ENCODE results near the gene LITAF. TPM values are rescaled to one million over a fixed set of nuclear protein-coding genes. Genes with fewer than 3 reads are reported as not detected.

Gene LITAF
- polyA plus RNA-seq, 2 of the 4 experiments (the other 2 are of a cell fraction), result 197 to 227 TPM

GRCh38 chr16:11503566-11503965 lies 83.2 kb downstream of the LITAF start:
- WGBS (ENCODE audit: missing lambda C conversion rate), result 92% methylated on average over 6 of the region's 10 CpGs
- Histone ChIP-seq H3K9me3 (no peaks in the 10 kb centered on the region), H3K4me3 (no peak overlapping the region), H3K27ac (peak overlapping the region in 1 of 2 experiments; percentile 64; a peak in 4 of 6 replicates), H3K4me2 (no peak overlapping the region), H3K4me1 (peaks cover 13% of the 10 kb centered on the region)
- TF ChIP-seq CTCF (IDR thresholded peaks at IDR 0.05) (no peak), JUN (IDR thresholded peaks at IDR 0.05) (no peak), USF2 (IDR thresholded peaks at IDR 0.05) (no peak), SMC3 (IDR thresholded peaks at IDR 0.05) (no peak), RFX5 (IDR thresholded peaks at IDR 0.05) (no peak), PHF8 (IDR thresholded peaks at IDR 0.05; ENCODE audit: borderline replicate concordance, low read depth) (no peak), CEBPB (IDR thresholded peaks at IDR 0.05) (no peak), FOXS1 (CRISPR knock-in tag; IDR thresholded peaks at IDR 0.05) (no peak), SREBF2 (IDR thresholded peaks at IDR 0.05) (no peak), HOXB13 (CRISPR knock-in tag; IDR thresholded peaks at IDR 0.05; ENCODE audit: low read depth) (no peak), RCOR1 (IDR thresholded peaks at IDR 0.05; ENCODE audit: low read depth, low read length) (no peak), POLR2AphosphoS2 (conservative IDR thresholded peaks at IDR 0.05; ENCODE audit: low read length) (no peak), CHD2 (IDR thresholded peaks at IDR 0.05; ENCODE audit: low read length, partially characterized antibody) (no peak), HMGXB4 (CRISPR knock-in tag; IDR thresholded peaks at IDR 0.05; ENCODE audit: borderline replicate concordance) (no peak), POLR2A (IDR thresholded peaks at IDR 0.05; ENCODE audit: low read length) (no peak)
- FAIRE-seq, result no peak
- POLR2A ChIA-PET, result no interaction called here
- CTCF ChIA-PET, result interaction anchor here (0.6 to 4.1 kb wide), 6 partner anchors 10 to 107 kb away, joined by 3 to 14 read pairs (median 3); no protein-coding TSS in a partner anchor
- no peak for DNase-seq (ENCODE audit: low read depth in 1 of 2, low spot score in 1 of 2)
- ATAC-seq, result no peak

- TF ChIP-seq NPAS2 (CRISPR knock-in tag; IDR thresholded peaks at IDR 0.05; ENCODE audit: borderline replicate concordance), result no peak
- no peak for TF ChIP-seq NR3C1 (IDR thresholded peaks at IDR 0.05)
- TF ChIP-seq, protein P1, sequence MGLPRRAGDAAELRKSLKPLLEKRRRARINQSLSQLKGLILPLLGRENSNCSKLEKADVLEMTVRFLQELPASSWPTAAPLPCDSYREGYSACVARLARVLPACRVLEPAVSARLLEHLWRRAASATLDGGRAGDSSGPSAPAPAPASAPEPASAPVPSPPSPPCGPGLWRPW (IDR thresholded peaks at IDR 0.05), result no peak
- no peak for TF ChIP-seq ZC3H11A (IDR thresholded peaks at IDR 0.05)
- TF ChIP-seq FOSL2 (IDR thresholded peaks at IDR 0.05), result no peak
- TF ChIP-seq FOSL2 (CRISPR knock-in tag; IDR thresholded peaks at IDR 0.05), result no peak
- no peak for TF ChIP-seq TP53 (CRISPR knock-in tag; IDR thresholded peaks at IDR 0.05)
- TF ChIP-seq HEYL (CRISPR knock-in tag; IDR thresholded peaks at IDR 0.05), result no peak
- Histone ChIP-seq H3K4me1 (peaks cover 27% of the 10 kb centered on the region), H3K4me3 (no peak overlapping the region), H3K27ac (peak overlapping the region in 1 of 2 experiments; percentile 88; a peak in 3 of 6 replicates), H3K9me3 (no peaks in the 10 kb centered on the region), H3K4me2 (no peak overlapping the region)
- DNase-seq (ENCODE audit: low read depth in 1 of 2, low spot score in 1 of 2) (no peak), ATAC-seq (no peak), FAIRE-seq (no peak)
- POLR2A ChIA-PET, result no interaction called here
- WGBS (ENCODE audit: missing lambda C conversion rate), result 64% methylated on average over 4 of the region's 4 CpGs
- CTCF ChIA-PET, result interaction anchor here (0.7 to 4.1 kb wide), 3 partner anchors 95 to 538 kb away, joined by 3 to 14 read pairs (median 4); no protein-coding TSS in a partner anchor
Measured at GRCh38 chr16:11502239-11502638, 84.5 kb downstream of the LITAF start.

All from A549 (cell line).